HG03565 (cell line): ENCODE results near the gene PAN3.
"Not testable (repeated sequence)": the region's sequence is repeated elsewhere in the genome, so short reads cannot be mapped to it uniquely, and the experiment has no call there.

Experiments
- ATAC-seq: cut with Tn5 transposase; IDR thresholded peaks from one replicate; pipeline ENCODE4 v1.9.1; 2021; ENCODE audit warnings: mild to moderate bottlenecking, moderate library complexity; ENCODE audit not compliant: unreplicated experiment

Gene PAN3, protein sequence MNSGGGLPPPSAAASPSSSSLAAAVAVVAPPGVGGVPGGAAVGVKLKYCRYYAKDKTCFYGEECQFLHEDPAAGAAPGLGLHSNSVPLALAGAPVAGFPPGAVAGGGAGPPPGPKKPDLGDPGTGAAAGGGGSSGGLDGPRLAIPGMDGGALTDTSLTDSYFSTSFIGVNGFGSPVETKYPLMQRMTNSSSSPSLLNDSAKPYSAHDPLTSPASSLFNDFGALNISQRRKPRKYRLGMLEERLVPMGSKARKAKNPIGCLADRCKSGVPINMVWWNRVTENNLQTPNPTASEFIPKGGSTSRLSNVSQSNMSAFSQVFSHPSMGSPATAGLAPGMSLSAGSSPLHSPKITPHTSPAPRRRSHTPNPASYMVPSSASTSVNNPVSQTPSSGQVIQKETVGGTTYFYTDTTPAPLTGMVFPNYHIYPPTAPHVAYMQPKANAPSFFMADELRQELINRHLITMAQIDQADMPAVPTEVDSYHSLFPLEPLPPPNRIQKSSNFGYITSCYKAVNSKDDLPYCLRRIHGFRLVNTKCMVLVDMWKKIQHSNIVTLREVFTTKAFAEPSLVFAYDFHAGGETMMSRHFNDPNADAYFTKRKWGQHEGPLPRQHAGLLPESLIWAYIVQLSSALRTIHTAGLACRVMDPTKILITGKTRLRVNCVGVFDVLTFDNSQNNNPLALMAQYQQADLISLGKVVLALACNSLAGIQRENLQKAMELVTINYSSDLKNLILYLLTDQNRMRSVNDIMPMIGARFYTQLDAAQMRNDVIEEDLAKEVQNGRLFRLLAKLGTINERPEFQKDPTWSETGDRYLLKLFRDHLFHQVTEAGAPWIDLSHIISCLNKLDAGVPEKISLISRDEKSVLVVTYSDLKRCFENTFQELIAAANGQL

DNA sequence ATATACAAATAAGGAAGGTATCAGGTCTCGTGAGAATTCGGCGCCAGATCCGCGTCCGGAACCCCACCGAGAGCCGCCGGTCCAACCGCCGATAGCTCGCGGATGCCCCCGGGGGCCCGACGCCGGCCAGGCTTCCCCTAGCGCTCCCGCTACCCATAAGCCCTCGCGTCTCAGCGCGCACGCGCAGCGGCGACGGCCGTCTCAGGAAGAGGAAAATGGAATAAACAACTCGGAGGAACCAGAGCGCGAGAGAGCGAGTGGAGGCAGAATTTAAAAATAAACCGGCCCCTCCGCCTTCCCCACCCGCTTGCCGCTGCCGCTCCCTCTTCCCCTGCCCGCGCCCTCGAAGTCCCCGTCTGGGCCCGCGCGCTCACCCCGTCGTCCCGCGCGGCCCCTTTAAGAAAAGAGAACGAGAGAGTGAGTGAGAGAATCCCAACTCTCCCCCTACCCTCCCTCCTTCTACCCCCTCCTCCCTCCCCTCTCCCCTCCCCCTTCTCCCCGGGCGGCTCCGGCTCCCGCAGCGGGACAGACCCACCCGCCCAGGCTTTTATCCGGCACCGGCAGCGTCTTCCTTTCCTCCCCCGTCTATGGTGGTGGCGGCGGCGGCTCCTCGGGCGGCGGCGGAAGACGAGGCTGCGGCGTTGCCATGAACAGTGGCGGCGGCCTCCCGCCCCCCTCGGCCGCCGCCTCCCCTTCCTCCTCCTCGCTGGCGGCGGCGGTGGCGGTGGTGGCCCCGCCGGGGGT is at the start of gene PAN3:
Gene PAN3, plus strand, starts transcription at position 534 of the 744 bp plus-strand sequence. Its CDS starts 113 bp downstream, at position 647.
- peak; percentile 52 for ATAC-seq

DNA sequence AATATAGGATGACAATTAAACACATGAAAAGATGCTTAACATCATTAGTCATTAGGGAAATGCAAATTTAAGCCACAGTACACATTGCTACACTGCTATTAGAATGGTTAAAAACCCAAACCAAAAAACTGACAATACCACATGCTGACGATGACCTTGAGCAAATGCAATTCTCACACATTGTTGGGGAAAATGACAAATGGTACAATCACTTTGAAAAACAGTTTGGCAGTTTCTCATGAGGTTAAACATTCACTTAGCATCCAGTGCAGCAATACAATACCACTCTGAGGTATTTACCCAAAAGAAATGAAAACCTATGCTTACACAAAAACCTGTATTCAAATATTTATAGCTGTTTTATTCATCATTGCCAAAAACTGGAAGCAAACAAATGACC is 49.3 kb upstream of the PAN3 start:
- no peak for ATAC-seq

DNA sequence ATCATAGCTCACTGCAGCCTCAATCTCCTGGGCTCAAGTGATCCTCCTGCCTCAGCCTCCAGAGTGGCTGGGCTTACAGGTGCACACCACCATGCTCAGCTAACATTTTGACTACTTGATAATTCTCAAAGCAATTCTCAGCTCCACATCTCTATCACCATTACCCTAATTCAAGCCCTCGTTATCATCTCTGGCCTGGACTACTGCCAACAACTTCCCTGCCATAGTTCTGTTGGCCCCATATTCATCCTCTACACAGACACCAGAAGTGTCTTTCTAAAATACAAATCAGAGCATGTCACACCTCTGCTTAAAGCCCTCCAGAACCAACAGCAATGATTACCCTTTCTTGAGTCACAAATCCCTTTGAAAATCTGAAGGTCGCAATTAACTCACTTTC is 45.9 kb upstream of the PAN3 start:
- no peak for ATAC-seq

DNA sequence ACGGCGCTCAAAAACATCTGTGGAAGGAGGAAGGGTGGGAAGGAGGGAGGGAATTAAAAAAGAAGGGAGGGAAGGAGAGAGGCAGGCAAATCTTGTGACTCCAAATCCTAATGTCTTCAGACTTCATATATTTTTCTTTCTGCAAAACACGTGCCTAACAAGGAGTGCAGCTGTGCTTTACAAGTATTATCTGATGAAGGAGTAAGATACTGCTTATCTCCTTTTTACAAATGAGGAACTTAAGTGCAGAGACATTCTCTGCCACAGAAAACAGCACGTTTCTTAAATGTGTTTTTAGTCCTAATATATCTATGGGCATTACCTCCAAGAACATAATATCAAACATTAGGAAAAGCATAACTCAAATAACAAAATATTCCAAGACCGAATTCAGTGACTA is 44.5 kb upstream of the PAN3 start:
- no peak for ATAC-seq

DNA sequence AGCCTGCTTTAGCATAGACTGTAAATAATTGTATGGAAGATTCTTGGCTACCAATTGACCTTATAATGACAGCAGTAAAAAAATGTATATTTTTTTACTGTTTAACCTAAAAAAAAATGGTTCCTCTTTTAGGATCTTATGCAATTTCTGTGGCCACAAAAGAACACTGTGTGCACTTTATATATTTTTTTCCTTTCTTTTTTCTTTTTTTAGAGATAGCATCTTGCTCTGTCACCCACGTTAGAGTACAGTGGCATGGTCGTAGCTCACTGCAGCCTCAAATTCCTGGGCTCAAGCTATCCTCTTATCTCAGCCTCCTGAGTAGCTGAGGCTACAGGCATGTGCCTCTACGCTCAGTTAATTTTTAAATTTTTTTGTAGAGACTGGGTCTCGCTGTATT is 44.0 kb upstream of the PAN3 start:
- no peak for ATAC-seq

DNA sequence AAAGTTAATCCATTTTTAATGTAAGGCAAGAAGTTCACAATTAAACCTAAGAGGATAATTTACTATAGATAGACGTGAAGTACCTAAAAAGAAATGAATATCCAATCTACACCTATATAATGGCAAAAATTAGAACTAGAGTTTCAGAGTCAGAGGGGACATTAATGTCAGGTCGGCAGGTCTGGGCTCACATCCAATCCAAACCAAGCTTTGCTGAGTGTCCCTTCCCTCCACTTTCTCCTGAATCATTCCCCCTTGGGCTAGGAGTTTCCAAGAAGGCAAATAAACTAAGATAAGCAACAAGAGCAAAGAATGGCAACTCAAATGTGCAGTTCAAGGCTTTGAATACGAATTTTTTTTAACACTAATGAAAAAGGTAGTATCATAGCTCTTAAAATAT is 40.8 kb upstream of the PAN3 start:
- ATAC-seq = no peak

DNA sequence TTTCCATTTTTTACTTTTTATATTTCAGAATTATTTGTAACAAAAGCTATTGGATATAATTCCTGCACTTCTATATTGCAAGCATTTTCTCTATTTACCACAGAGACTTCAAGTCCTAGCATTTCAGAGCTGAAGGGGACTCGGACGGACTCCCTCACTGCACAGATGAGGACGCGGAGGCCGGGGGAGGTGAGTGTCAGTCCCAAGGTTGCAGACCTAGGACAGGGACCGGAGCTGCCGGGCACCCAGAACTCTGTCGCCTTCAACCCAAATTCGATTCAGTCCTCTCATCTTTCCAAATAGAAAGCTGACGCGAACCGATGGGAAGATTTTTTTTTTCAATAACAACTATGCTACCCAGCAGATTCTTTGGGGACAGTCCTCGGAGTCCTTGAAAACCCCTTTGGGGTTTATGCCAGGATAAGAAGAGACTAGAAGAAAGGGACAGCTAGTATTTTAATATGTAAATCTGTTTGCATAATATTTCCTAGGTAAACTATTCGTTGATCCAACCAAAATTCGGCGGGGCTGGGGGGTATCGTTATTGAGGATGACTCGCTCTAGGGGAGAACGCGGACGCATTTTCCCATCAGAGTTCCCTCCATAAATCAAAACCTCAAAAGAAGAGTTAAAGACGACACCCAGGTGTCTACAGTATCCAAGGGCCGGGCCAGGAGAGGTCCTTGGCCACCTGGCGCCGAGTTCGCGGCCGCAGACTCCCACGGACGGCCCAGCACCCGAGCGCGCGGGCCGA is 38.8 kb upstream of the PAN3 start:
- no peak for ATAC-seq

DNA sequence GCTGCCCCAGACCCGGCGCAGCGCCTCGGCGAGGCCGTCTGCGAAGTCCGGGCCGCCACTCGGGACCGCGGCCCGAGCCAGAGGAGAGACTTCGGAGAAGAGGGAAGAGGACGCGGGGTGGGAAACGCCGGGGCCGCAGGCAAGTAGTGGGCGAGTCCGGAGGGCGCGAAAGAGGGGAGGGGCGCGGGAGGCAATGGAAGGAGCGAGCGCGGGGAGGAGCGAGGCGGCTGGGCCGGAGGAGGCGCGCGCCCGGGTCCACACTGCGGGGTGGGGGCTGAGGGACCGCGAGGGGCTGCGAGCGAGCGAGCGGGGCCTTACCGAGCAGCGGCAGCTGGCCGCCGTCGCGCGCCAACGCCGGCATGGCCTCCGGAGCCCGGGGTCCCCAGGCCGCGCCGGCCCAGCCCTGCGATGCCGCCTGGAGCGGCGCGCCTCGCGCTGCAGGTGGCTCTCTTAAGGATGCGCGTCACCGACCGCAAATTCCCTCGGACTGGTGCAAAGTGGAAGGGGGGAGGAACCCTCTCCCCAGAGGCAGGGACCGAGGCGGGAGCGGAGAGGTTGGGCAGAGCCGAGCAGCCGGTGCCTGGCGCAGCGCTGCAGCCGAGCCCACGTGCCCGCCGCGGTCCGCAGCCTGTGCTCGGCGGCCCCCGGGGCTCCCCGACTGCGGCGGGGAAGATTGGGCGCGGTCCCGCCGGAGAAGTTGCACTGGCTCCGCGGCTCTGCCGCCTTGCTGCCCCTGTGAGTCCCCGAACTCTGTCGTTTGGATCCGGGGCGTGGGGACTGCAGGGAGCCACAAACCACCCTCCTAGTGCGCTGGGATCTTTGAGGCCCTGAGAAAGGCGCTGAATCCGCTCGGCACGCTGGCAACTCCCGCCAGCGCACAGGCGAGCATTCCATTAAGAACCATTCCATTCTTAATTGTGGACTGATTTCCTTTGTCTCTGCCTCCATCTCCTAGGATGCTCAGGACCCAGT is 37.9 kb upstream of the PAN3 start, which contains the start of gene FLT3:
Gene FLT3, minus strand, starts transcription at position 427 of the 972 bp plus-strand sequence. Its CDS starts 66 bp downstream, at position 361.
- ATAC-seq = no peak

DNA sequence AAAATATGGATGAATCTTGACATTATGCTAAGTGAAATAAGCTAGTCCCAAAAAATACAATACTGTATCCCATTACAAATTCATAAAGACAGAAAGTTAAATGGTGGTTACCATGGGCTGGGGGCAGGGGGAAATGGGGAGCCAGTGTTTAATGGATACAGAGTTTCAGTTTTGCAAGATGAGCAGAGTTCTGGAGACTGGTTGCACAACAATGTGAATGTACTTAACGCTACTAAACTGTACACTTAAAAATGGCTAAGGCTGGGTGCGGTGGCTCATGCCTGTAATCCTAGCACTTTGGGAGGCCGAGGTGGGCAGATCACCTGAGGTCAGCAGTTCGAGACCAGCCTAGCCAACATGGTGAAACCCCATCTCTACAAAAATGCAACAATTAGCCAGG is 36.5 kb upstream of the PAN3 start:
- not testable (repeated sequence) for ATAC-seq

DNA sequence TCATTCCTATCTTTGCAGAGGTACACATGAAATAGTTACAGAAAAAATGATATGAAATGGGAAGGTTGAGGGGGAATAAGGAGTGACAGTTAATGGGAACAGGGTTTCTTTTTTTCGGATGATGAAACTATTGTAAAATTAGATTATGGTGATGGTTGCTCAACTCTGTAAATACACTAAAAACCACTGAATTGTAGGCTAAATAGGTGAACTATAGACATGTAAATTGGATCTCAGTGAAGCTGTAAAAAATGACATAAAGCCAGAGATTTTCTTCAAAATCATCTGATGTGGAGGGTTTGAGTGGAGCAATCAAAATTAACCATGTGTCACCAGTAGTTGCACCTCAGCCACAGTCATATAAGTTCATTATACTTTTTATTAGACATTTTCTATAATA is 31.4 kb upstream of the PAN3 start:
- no peak for ATAC-seq

DNA sequence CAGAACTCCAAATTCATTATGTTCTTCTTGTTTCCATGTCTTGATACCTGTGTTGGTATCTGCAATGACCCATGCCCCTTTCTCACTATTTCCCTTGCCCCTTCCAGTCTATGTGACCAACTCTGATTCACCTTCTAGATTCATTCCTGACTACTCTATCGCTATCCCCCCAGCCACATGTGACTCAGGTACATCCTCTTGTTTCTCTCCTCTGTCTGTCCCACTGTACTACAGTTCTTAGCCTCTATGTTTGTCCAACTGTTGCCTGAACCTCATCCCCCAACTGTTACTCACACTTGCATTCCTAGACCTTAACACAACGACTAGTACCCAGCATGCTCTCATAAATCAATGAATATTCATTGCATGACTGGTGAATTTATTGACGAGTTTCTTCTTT is 27.9 kb upstream of the PAN3 start:
- no peak for ATAC-seq

DNA sequence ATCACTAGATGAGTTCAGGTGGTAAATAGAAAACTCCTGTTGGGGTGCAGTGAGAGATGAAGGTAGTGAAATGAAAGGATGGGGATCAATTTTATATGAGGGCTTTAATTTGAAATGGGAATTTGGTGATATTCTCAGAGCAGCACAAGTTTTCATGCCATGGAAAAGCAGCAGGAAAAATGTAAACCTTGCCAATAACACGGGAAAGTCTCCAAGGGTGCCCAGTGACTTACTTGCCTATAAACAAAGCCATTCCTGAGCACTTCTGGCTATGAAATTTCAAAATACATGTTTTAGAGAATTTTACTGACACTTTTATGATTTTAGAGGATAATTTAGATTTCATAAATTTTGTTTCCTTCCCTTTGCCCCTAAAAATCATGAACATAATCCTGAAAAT is 21.6 kb upstream of the PAN3 start:
- ATAC-seq = no peak

DNA sequence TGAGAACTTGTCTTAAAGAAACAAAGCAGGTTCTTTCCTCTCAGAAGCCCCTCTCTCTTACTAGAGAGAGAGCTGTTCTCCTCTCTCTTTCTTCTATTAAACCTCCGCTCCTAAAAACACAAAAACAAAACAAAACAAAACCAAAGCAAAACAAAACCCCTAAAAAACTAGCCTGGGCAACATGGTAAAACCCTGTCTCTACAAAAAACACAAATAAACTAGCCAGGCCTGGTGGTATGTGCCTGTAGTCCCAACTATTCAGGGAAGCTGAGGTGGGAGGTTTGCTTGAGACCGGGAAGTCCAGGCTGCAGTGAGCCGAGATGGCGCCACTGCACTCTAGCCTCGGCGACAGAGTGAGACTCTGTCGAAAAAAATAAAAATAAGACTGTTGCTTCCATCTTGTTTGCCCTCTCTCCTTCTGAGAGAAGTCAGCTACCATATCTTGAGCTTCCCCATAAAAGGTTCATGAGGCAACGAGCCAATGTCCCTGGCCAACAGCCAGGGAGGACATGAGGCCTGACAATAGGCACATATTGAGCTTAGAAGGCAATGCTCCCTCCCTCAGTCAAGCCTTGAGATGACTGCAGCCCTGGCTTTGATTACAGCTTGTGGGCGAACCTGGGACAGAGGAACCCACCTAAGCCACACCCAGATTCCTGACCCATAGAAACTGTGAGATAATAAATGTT is 20.5 kb upstream of the PAN3 start:
- ATAC-seq = no peak

DNA sequence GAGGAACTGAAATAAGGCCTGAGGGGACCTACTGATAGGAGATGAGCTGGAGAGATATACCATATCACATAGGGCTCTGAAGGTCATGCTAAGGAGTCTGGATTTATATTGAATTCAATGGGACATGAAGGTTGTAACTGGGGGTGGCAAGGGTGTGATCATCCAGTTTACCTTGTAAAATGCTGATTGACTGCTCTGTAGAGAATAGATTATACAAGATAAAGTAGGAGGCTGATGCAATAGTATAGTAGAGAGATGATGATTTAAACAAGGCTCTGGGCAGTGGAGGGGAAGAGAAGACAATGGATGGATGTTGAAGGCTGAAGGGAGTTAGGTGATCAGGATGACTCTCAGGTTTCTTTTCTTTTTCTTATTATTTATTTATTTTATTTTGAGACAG is 18.0 kb upstream of the PAN3 start:
- no peak for ATAC-seq

DNA sequence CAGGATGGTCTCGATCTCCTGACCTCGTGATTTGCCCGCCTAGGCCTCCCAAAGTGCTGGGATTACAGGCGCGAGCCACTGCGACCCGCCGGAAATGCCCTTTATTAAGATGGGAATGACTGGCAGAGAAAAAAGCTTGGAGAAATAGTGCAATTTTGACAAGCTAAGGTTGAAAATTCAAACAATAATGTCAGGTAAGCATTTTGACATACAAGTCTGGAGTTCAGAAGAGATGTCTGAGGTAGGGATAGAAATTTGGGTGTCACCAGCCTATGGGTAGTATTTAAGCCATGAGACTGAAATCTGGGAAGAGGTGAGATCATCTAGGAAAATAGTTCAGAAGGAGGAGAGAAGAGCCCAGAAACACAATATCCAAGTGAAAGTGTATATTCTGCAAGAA is 17.1 kb upstream of the PAN3 start:
- no peak for ATAC-seq

DNA sequence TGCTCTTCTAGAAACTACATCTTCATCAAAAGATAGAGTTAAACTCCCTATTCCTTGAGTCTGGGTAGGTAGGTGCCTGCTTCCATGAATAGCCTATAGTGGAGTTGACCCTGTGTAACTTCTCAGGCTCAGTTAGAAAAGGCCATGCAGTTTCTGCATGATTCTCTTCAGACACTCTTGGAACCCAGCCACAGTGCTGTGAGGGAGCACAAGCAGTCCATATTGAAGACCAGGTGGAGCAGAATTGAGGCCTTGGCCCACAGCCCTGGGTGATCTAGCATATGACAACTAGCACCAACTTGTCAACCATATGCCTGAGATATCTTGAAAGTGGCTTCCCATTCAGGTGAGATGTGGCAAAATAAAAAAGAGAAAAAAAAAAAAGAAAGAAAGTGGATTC is 10.3 kb upstream of the PAN3 start:
- no peak for ATAC-seq

DNA sequence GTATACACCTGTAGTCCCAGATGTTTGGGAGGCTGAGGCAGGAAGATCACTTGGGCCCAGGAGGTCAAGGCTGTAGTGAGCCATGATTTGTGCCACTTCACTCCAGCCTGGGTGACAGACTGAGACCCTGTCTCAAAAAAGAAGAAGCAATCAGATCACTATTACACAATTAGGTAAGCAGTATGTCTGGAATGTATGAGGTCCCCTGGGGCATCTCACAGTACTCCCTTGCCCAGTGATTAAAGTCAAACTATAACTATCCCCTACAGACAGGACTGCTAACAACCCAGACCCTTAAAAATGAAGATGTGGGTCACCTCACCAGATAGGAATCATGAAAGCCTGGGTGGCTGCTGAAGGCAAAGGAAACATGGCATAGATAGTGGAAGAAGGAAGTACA is 9.4 kb upstream of the PAN3 start:
- ATAC-seq = no peak

DNA sequence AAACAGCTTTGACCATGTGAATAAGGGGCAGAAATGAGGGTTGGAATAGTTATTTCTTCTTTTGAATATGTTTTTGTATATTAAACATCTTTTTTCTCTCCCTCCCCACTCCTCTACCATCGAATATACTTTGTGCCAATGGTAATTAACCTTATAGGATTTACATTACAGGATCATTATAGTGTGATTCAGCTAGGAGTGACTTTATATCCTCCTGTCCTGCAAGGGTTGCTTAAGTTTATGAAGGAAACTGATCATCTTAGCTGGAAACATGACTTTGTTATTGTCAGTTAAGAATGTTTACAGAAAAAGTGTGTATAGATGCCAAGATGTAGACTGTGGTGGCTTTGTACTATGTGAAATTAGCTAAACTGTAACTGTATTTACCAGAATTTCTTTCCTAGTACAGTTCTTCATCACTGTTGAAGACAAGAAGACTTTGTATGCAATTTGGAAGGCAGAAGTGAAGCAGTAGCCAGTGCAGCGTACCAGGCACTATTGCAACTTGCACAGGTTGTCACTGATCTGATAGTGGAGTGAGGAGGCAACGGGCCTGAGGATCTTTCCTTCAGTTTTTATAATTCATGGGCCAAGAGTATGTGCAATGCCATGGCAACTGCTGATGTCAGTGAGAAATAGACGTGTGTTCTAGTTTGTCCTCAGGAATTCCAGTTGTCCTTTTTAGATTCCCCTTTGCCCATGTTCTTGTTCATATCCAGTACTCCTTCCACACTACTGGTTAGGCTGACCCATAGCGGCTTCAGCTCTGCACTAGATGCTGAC is 8.2 kb upstream of the PAN3 start:
- ATAC-seq = no peak
